Measurements from ENCODE around the gene FAM53B.

The FAM53B gene

GRCh38 chr10:124763267-124763666 is 19.1 kb upstream of the FAM53B start:
- H3K27ac ChIP-seq, result no peak overlapping the region
- no peak for TF ChIP-seq CTCF (conservative IDR thresholded peaks at IDR 0.05; ENCODE audit: low read depth)
- ChIA-PET POLR2A (ENCODE audit: low non-redundant PET) (no interaction called here), CTCF (interaction anchor here (0.6 to 1.0 kb wide), 2 partner anchors 233 to 977 kb away, joined by 3 read pairs; no protein-coding TSS in a partner anchor)
- no peak for DNase-seq (ENCODE audit: low spot score)

GRCh38 chr10:124762281-124762680 is 18.1 kb upstream of the FAM53B start:
- POLR2A ChIA-PET (ENCODE audit: low non-redundant PET), result no interaction called here
- no peak overlapping the region for H3K27ac ChIP-seq
- no peak for TF ChIP-seq CTCF (conservative IDR thresholded peaks at IDR 0.05; ENCODE audit: low read depth)
- CTCF ChIA-PET, result interaction anchor here (0.6 kb wide), 1 partner anchor 174 kb away, joined by 3 read pairs; no protein-coding TSS in a partner anchor
- no peak for DNase-seq (ENCODE audit: low spot score)

GRCh38 chr10:124756156-124756903 is 12.2 kb upstream of the FAM53B start:
- H3K27ac ChIP-seq, result no peak overlapping the region
- DNase-seq (ENCODE audit: low spot score), result no peak
- no peak for TF ChIP-seq CTCF (conservative IDR thresholded peaks at IDR 0.05; ENCODE audit: low read depth)
- CTCF ChIA-PET, result interaction anchor here (0.6 to 0.7 kb wide), 3 partner anchors 9 to 261 kb away, joined by 3 to 5 read pairs (median 3); no protein-coding TSS in a partner anchor
- POLR2A ChIA-PET (ENCODE audit: low non-redundant PET), result no interaction called here

- ChIA-PET POLR2A (ENCODE audit: low non-redundant PET) (no interaction called here), CTCF (no interaction called here)
- H3K27ac ChIP-seq, result no peak overlapping the region
- no peak for TF ChIP-seq CTCF (conservative IDR thresholded peaks at IDR 0.05; ENCODE audit: low read depth)
- no peak for DNase-seq (ENCODE audit: low spot score)
Observed at GRCh38 chr10:124755581-124755980, 11.4 kb upstream of the FAM53B start.

GRCh38 chr10:124754227-124754626 is 10.0 kb upstream of the FAM53B start:
- POLR2A ChIA-PET (ENCODE audit: low non-redundant PET), result interaction anchor here (0.6 kb wide), 1 partner anchor 207 kb away, joined by 3 read pairs; no protein-coding TSS in a partner anchor
- H3K27ac ChIP-seq, result no peak overlapping the region
- CTCF ChIA-PET, result no interaction called here
- no peak for DNase-seq (ENCODE audit: low spot score)
- no peak for TF ChIP-seq CTCF (conservative IDR thresholded peaks at IDR 0.05; ENCODE audit: low read depth)

- ChIA-PET CTCF (interaction anchor here (0.7 to 1.5 kb wide), 3 partner anchors 210 to 236 kb away, joined by 4 to 7 read pairs (median 4); no protein-coding TSS in a partner anchor), POLR2A (ENCODE audit: low non-redundant PET) (interaction anchor here (1.0 kb wide), 1 partner anchor 17 kb away, joined by 3 read pairs; no protein-coding TSS in a partner anchor)
Observed at GRCh38 chr10:124748953-124749645, 4.9 kb upstream of the FAM53B start.

More at GRCh38 chr10:124748953-124749645, 4.9 kb upstream of the FAM53B start:
- no peak for TF ChIP-seq CTCF (conservative IDR thresholded peaks at IDR 0.05; ENCODE audit: low read depth)
- no peak for DNase-seq (ENCODE audit: low spot score)
- no peak overlapping the region for H3K27ac ChIP-seq
